Lung (tissue), 12 donors: ENCODE data around the gene GLIS1. TPM values are rescaled to one million over a fixed set of nuclear protein-coding genes. Genes with fewer than 3 reads are reported as not detected.

Experiments
- ATAC-seq: fragments of 200-7000 bp; cut with Tn5 transposase; one replicate; pipeline ENCODE4 v1.9.1; 2020; ENCODE audit warnings: moderate number of reproducible peaks; ENCODE audit not compliant: insufficient read depth, low FRiP score
- DNase-seq, 3 donors: peaks; one replicate each; pipeline ENCODE4 v3.0.0-alpha.2; 2013 to 2017
- H3K27ac ChIP-seq, 2 donors: one replicate each; pipeline ENCODE4 v1.5.1; 2013; ENCODE audit warnings: mild to moderate bottlenecking in 2 of 2, moderate library complexity in 2 of 2, control low read depth in 1 of 2, inconsistent platforms in 1 of 2, low read depth in 1 of 2, low read length in 1 of 2
- H3K27me3 ChIP-seq, 3 donors: one replicate each; pipeline ENCODE4 v1.5.1; 2013; ENCODE audit warnings: low read length in 2 of 3; ENCODE audit not compliant: control insufficient read depth in 3 of 3, insufficient read depth in 3 of 3
- H3K36me3 ChIP-seq, 4 donors: one replicate each; pipeline ENCODE4 v1.5.1; 2013; ENCODE audit warnings: low read length in 4 of 4, mild to moderate bottlenecking in 1 of 4, moderate library complexity in 1 of 4; ENCODE audit not compliant: control insufficient read depth in 4 of 4, insufficient read depth in 4 of 4
- H3K4me1 ChIP-seq, 5 donors: one replicate each; pipeline ENCODE4 v1.5.1; 2013; ENCODE audit warnings: low read length in 5 of 5, mild to moderate bottlenecking in 2 of 5, moderate library complexity in 1 of 5; ENCODE audit not compliant: control insufficient read depth in 5 of 5, insufficient read depth in 5 of 5
- H3K4me3 ChIP-seq: one replicate; pipeline ENCODE4 v1.5.1; 2013; ENCODE audit warnings: mild to moderate bottlenecking, control low read depth, moderate library complexity
- H3K9ac ChIP-seq, 2 donors: one replicate each; pipeline ENCODE4 v1.5.1; 2013; ENCODE audit warnings: low read length in 2 of 2, control low read depth in 1 of 2; ENCODE audit not compliant: insufficient read depth in 1 of 2
- H3K9me3 ChIP-seq, 4 donors: one replicate each; pipeline ENCODE4 v1.5.1; 2013; ENCODE audit warnings: low read length in 3 of 4, mild to moderate bottlenecking in 1 of 4, moderate library complexity in 1 of 4; ENCODE audit not compliant: control insufficient read depth in 4 of 4, insufficient read depth in 3 of 4
- WGBS, 2 donors: extraction: QIAGEN DNeasy Blood & Tissue Kit; methylation state at CpG; one replicate each; pipeline ENCODE4 v1.1.7; 2013; 5-methylcytosine and 5-hydroxymethylcytosine counted together
- polyA plus RNA-seq, 2 donors: library from polyadenylated mRNA; stranded (reverse); fragments of 200-250 nt; gene quantifications; one replicate each; pipeline ENCODE4 v1.2.1, GENCODE V29; 2013
- total RNA-seq, 2 donors: library from RNA; depleted of rRNA in 1 of 2; stranded (reverse); fragments of >200 nt in 1 of 2; gene quantifications; one replicate each; pipeline ENCODE4 v1.2.1, GENCODE V29; 2014 to 2021
- TF ChIP-seq, protein P1 (sequence below): IDR thresholded peaks from 2 replicates; pipeline ENCODE4 v1.5.1; 2012; ENCODE audit warnings: mild to moderate bottlenecking; ENCODE audit errors: control extremely low read depth, extremely low read depth
- donor health status: control.
- donor health status: control.
- donor health status: Bipolar disorder and iron deficiency.
- donor health status: healthy.
- donor health status: DM: yes; HTN: yes; CAD: no.

The GLIS1 gene
- total and polyA plus RNA-seq, 4 donors = 0.05 to 0.18 (median 0.17) TPM; not detected in 1

DNA sequence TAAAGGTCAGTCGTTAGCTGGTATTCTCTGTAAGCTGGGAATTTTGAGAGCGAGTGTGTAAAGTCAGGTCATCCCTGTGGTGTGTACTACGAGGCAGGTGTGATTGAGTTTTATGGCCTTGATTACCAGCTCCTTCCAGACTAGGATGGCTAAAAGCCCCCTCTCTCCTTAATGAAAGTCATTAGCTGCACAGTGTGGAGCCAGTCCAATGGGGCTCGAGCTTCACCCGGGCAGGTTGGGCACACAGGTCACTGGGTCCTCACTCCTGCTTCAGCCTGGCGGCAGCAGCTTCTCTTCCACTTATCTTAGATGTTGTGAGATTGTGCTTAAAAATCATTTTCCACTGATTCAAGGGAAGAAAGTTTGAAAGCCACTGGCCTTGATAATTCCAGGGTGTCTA lies 276.8 kb downstream of the GLIS1 start:
- 88 to 92% methylated on average over 6 of the region's 6 CpGs for WGBS, 2 donors
- Histone ChIP-seq H3K4me3 (no peak overlapping the region), H3K9me3 (no peaks in the 10 kb centered on the region), H3K27ac (no peak overlapping the region), H3K36me3 (no peaks in the 10 kb centered on the region), H3K9ac (no peak overlapping the region), H3K27me3 (no peaks in the 10 kb centered on the region), H3K4me1 (peaks cover 0 to 4% (median 0%) of the 10 kb centered on the region in 5 donors)
- TF ChIP-seq, protein P1, sequence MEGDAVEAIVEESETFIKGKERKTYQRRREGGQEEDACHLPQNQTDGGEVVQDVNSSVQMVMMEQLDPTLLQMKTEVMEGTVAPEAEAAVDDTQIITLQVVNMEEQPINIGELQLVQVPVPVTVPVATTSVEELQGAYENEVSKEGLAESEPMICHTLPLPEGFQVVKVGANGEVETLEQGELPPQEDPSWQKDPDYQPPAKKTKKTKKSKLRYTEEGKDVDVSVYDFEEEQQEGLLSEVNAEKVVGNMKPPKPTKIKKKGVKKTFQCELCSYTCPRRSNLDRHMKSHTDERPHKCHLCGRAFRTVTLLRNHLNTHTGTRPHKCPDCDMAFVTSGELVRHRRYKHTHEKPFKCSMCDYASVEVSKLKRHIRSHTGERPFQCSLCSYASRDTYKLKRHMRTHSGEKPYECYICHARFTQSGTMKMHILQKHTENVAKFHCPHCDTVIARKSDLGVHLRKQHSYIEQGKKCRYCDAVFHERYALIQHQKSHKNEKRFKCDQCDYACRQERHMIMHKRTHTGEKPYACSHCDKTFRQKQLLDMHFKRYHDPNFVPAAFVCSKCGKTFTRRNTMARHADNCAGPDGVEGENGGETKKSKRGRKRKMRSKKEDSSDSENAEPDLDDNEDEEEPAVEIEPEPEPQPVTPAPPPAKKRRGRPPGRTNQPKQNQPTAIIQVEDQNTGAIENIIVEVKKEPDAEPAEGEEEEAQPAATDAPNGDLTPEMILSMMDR = no peak
- no peak for DNase-seq
- ATAC-seq = no peak

DNA sequence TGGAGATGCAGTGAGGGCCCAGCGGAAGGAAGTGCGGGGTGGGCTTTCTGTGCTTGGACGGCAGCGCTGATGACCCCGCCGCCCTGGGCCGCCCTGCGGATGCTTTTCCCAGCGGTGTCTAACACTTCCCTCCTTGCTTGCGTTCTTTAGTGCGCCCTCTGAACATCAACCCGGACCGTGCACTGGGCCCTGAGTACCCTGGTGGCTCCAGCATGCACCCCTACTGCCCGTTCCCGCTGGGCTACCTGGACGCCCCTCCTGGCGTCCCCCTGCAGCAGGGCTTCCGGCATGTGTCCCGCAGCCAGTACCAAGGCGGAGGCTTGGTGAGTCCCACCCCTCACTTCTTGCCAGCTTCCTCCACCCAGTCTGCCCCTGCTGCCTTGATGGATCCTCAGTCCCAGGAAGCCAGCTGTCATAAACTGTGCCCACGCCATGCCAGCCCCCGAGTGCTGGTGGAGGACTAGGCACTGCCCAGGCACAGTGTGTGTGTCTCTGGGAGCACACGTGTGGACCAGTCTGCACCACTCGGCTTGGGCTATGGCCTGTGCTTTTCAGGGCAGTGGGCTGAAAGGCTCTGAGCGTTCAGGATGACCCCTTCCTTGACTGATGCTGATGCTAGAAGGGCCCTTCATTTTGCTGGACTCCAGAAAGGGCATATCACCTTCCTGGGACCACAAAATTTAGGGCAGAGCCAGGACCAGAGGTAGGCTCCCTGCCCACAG lies 277.5 kb downstream of the GLIS1 start:
- H3K27ac ChIP-seq = no peak overlapping the region
- H3K4me3 ChIP-seq = no peak overlapping the region
- TF ChIP-seq, protein P1 = no peak
- 87 to 95% methylated on average over 25 of the region's 25 CpGs for WGBS, 2 donors
- ATAC-seq = no peak
- H3K4me1 ChIP-seq = peaks cover 0 to 4% (median 0%) of the 10 kb centered on the region in 5 donors
- DNase-seq = no peak
- no peaks in the 10 kb centered on the region for H3K9me3 ChIP-seq
- H3K9ac ChIP-seq = no peak overlapping the region
- no peaks in the 10 kb centered on the region for H3K36me3 ChIP-seq
- no peaks in the 10 kb centered on the region for H3K27me3 ChIP-seq

DNA sequence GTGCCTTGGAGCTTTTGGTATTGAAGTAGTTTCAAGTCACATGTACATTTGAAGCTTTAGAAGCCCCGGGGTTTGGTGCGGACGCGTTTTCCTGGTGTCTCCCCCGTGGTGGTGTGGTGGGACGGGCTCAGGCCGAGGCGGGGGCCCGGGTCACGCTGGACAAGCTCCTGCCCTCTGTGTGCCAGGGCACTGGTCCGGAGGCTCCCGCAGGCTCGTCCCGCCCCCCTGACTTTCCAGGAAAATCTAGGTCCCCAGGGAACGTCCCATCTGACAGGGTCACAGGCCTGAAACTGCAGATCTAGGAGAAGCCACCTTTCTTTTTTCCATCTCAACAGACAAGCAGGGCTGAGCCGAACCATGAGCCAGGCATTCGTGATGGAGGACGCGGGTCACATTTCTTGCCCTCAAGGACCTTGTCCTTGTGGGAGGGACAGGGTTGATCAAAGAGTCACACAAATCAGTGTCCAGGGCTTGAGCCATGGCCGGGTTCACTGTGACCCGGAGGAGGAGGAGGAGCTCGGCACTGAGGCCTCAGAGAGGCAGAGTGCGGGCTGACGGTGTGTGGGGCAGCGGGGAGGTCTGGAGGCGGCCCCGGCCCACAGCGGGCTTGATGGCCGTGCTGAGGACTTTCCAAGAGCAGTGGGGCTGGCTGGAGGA lies 278.2 kb downstream of the GLIS1 start:
- Histone ChIP-seq H3K36me3 (no peaks in the 10 kb centered on the region), H3K9ac (no peak overlapping the region), H3K27ac (no peak overlapping the region), H3K4me3 (no peak overlapping the region), H3K27me3 (no peaks in the 10 kb centered on the region), H3K9me3 (no peaks in the 10 kb centered on the region), H3K4me1 (peaks cover 0 to 4% (median 0%) of the 10 kb centered on the region in 5 donors)
- DNase-seq (no peak), ATAC-seq (no peak)
- TF ChIP-seq, protein P1 = no peak
- 84 to 93% methylated on average over 29 of the region's 29 CpGs for WGBS, 2 donors
